DMS79 (cell line): ENCODE measurements around the gene DCXR.

Experiments
- DNase-seq: peaks from one replicate; lab custom pipeline; 2025; lab: John Stamatoyannopoulos, UW

DCXR gene

DNA sequence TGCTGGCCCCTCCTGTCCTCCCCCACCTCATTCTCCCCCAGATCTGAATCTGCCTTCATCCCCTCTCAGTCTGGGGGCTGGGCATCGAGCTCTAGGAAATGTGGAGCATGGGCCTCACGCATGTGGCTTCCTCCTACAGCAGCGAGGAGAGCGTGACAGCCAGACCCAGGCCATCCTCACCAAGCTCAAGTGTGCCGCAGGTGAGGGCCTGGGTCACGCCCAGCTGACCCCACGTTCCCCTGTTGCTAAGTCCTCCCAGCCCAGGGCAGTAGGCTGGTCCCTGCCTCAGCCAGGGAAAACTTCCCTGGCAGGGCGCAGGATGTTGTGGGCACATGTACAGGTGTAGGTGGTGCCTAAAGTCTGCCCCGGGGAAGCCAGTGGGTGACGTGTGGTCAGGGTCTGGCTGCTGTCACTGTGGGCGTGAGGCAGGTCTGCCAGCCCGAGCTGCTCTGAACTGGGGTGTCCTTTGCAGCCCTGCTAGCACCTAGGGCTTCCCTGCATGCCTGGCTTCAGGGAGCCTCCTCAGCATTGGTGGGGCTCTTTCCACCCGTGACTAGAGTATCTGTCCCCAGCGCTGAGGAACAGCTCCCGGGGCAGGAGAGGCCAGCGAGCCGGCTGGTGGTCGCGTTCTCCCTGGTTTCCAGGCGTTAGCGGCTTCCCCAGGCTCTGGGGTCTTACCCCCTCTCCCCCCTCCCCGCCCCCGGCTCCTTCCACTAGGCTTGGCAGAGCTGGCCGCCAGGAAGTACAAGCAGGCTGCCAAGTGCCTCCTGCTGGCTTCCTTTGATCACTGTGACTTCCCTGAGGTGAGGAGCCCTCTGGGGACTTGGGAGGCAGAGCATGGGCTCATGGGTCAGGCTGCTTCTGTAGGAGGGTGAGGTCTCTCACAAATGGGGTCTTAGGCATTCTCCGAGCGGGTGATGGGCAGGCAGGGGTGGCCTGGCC, 17.8 kb upstream of the DCXR start:
- no peak for DNase-seq

GRCh38 chr17:82054351-82055022, 17.0 kb upstream of the DCXR start:
- DNase-seq = no peak

DNA sequence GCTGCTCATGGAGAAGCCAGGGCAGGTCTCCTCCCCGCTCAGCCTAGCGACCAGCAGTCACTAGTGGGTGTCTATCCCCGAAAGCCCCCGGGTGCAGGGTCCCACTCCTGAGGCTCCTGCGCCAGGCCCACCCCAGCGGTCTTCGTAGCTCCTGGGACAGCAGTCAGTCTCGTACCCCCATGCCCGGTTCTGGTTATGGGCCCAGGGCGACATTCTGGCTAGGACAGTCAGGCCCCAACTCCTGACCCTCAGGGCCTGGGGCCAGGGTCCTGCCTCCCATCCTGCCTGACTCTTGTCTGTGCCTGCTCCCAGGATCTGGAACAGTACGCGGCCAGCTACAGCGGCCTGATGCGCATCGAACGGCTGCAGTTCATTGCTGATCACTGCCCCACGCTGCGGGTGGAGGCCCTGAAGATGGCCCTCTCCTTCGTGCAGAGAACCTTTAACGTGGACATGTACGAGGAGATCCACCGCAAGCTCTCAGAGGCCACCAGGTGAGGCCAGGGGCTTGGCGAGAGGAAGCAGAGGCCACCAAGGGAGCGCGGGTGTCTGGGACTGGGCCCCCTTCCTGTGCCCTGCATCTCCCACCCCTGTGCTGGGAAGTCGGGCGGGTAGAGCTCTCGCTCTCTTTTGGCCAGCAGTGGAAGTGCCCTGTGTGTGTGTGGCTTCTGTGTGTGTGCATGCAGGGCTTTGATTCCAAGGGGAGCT, 16.2 kb upstream of the DCXR start:
- no peak for DNase-seq

GRCh38 chr17:82053130-82053529, 15.6 kb upstream of the DCXR start:
- no peak for DNase-seq

DNA sequence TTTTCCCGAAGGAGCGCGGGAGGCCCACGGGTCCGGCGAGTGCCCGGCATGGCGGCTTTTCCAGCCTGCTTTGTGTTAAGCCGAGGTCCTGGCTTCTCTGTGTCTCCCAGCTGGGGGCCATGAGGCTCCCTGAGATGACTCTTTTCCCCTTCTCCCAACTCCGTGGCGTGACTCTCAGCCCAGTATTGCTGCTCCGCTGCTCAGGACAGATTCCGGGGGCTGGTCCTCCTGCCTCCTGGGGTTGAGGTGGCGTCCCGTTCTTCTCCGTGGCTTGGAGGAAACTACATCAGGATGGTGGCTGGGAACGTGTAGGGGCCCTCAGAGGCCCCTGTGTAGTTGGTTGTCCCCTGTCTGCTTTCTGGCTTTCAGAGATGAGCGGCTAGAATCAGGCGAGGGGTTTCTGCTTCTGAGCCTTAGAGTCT, 15.2 kb upstream of the DCXR start:
- DNase-seq = no peak

GRCh38 chr17:82051776-82052637, 14.5 kb upstream of the DCXR start, which contains the start of the genes GPS1 and RFNG:
TSS of gene GPS1 (plus strand) at chr17:82051898. CDS start at chr17:82051932, 34 bp downstream.
TSS of gene RFNG (minus strand) at chr17:82051811. CDS start at chr17:82051766, 45 bp downstream.
- no peak for DNase-seq

GRCh38 chr17:82050761-82051641, 13.5 kb upstream of the DCXR start:
- DNase-seq = no peak

GRCh38 chr17:82050152-82050760, 12.8 kb upstream of the DCXR start:
- no peak for DNase-seq

DNA sequence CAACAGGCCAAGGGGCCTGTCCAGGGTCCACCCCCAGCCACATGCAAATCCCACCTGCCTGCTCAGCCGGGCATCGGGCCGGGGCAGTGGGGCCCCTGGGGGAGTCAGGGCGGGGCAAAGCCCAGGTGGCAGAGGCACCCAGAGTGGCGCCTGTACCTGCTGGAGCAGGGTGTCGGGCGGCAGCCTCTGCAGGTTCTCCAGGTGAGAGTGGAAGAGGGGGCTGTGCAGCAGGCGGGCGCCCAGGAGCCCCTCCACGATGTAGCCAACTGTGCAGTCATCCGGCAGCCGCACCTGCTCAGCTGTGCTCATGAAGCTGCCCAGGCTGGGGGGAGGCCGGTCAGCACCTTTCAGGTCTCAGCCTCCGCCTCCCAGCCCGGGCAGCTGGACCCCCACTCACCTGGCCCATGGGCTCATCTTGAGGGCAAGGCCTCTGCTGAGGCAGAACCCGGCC, 12.0 kb upstream of the DCXR start:
- DNase-seq = no peak

GRCh38 chr17:82049106-82049505, 11.6 kb upstream of the DCXR start:
- no peak for DNase-seq

GRCh38 chr17:82048571-82048971, 11.1 kb upstream of the DCXR start:
- no peak for DNase-seq

DNA sequence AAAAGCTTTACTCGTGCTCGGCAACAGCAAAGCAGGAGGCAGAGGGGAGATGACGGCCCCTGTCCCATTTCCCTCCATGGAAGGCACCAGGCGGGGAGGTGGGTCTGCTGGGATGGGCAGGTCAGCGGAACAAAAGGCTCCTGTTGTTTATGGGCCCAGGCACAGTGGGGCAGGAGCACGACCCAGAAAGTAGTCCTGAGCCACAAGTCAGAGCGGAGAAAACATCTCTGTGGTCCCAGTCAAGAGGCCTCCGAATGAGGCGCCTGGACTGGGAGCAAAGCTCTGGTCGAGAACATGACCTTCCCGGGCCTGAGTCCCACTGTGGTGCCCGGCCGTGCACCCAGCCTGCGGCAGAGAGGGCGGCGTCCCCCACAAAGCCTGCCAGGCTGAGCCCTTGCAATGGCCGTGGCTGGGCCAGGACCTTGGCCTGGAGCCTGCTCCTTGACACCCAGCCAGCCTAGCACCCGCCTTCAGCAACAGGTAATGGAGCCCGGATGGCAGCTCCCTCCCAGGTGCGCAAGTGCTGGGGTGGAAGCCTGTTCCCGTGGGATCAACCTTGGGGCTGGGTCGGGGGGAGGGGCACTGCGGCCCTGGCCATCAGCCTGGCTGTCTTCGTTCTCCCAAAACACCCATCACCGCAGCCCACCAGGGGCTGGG, 10.5 kb upstream of the DCXR start:
- DNase-seq = no peak

DNA sequence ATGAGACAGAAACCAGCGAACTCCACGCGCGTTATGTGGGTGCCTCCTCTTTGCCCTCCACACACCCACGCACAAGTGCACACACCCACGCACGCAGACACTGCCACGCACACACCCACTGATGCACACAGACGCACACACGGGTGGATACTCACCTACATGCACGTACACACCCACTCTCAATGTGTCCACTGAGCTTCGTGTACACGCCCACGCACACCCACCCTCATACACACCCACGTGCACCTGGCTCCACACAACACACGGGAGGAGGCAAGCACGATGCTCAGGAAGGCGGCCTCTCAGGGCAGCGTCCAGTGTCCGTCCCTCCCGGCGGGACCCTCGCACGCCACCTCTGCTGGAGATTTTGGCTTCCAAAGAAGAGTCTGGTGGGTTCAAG, 9.9 kb upstream of the DCXR start:
- DNase-seq = no peak

- no peak for DNase-seq
Measured at GRCh38 chr17:82046903-82047302, 9.4 kb upstream of the DCXR start.

DNA sequence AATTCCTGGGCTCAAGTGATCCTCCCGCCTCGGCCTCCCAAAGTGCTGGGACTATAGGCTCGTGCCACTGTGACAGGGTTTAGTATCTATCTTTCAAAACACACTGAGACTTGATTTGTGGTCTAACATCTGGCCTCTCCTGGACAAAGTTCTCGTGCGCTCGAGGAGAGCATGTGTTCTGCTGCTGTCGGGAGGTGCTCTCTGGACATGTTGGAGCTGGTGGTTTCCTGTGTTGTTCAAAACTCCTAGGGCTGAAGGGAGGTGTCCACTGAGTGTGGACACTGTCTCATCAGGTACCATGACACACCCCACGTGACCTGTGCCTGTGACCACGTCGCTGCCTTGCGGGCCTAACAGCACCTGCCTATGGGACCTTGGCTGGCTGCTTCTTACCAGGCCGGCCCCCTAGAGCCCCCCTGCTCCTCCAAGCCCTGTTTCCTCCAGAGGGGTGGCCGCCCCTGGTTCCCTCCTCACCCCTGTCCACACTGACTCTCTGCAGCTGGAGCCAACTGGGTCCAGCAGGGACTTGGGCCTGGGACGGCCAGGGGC, 8.5 kb upstream of the DCXR start:
- DNase-seq = no peak

GRCh38 chr17:82043507-82043906, 6.0 kb upstream of the DCXR start:
- no peak for DNase-seq

- DNase-seq = no peak
Measured at GRCh38 chr17:82042649-82043048, 5.2 kb upstream of the DCXR start.

GRCh38 chr17:82041144-82041814, 3.8 kb upstream of the DCXR start:
- DNase-seq = no peak
